HEK293T (cell line): ENCODE data around the gene CD300A.

Experiments used
- CTCF ChIA-PET: fragments of 350-600 bp; formaldehyde crosslinking; extraction: SDS; loops from one replicate; lab custom pipeline; 2021; ENCODE audit warnings: antibody characterized with exemption, inconsistent platforms; lab: Yijun Ruan, JAX
- POLR2A ChIA-PET: fragments of 350-600 bp; formaldehyde crosslinking; extraction: SDS; loops from one replicate; lab custom pipeline; 2020; ENCODE audit warnings: antibody characterized with exemption, inconsistent platforms; lab: Yijun Ruan, JAX
- DNase-seq: peaks from one replicate; pipeline ENCODE4 v3.0.0; 2012; ENCODE audit warnings: mixed read lengths; ENCODE audit errors: extremely low spot score
- ARNT ChIP-seq: fragments of 450-650 bp; IDR thresholded peaks from 2 replicates; pipeline ENCODE4 v1.6.1; 2017; ENCODE audit warnings: mild to moderate bottlenecking
- BHLHE40 ChIP-seq: fragments of 450-650 bp; IDR thresholded peaks from 2 replicates; pipeline ENCODE4 v1.6.1; 2016; ENCODE audit warnings: mild to moderate bottlenecking, moderate library complexity, borderline replicate concordance
- CTBP1 ChIP-seq: fragments of 450-650 bp; IDR thresholded peaks from 2 replicates; pipeline ENCODE4 v1.6.1; 2016; ENCODE audit warnings: borderline replicate concordance
- ELF4 ChIP-seq: fragments of 450-650 bp; IDR thresholded peaks from 2 replicates; pipeline ENCODE4 v1.6.1; 2017; ENCODE audit warnings: antibody characterized with exemption
- FOXA1 ChIP-seq: fragments of 450-650 bp; IDR thresholded peaks from 2 replicates; pipeline ENCODE4 v1.6.1; 2016; ENCODE audit warnings: mild to moderate bottlenecking
- FOXK2 ChIP-seq: fragments of 450-650 bp; IDR thresholded peaks from 2 replicates; pipeline ENCODE4 v1.6.1; 2016; ENCODE audit warnings: mild to moderate bottlenecking
- FOXM1 ChIP-seq: fragments of 450-650 bp; IDR thresholded peaks from 2 replicates; pipeline ENCODE4 v1.6.1; 2017; ENCODE audit warnings: mild to moderate bottlenecking, borderline replicate concordance
- HDGF ChIP-seq: fragments of 450-650 bp; IDR thresholded peaks from 2 replicates; pipeline ENCODE4 v1.6.1; 2017; ENCODE audit warnings: antibody characterized with exemption, borderline replicate concordance
- L3MBTL2 ChIP-seq: fragments of 450-650 bp; conservative IDR thresholded peaks from 2 replicates; pipeline ENCODE4 v1.6.1; 2016; ENCODE audit warnings: mild to moderate bottlenecking
- LEF1 ChIP-seq: fragments of 450-650 bp; IDR thresholded peaks from 2 replicates; pipeline ENCODE4 v1.6.1; 2017; ENCODE audit warnings: mild to moderate bottlenecking, borderline replicate concordance
- NFRKB ChIP-seq: fragments of 450-650 bp; IDR thresholded peaks from 2 replicates; pipeline ENCODE4 v1.6.1; 2016; ENCODE audit warnings: mild to moderate bottlenecking, moderate library complexity
- PKNOX1 ChIP-seq: fragments of 450-650 bp; IDR thresholded peaks from 2 replicates; pipeline ENCODE4 v1.6.1; 2016
- SP1 ChIP-seq: fragments of 450-650 bp; IDR thresholded peaks from 2 replicates; pipeline ENCODE4 v1.6.1; 2017
- SUZ12 ChIP-seq: fragments of 450-650 bp; IDR thresholded peaks from 2 replicates; pipeline ENCODE4 v1.6.1; 2016; ENCODE audit warnings: mild to moderate bottlenecking
- TARDBP ChIP-seq: fragments of 450-650 bp; IDR thresholded peaks from 2 replicates; pipeline ENCODE4 v1.6.1; 2016
- ZNF384 ChIP-seq: fragments of 450-650 bp; IDR thresholded peaks from 2 replicates; pipeline ENCODE4 v1.6.1; 2016

Gene CD300A

DNA sequence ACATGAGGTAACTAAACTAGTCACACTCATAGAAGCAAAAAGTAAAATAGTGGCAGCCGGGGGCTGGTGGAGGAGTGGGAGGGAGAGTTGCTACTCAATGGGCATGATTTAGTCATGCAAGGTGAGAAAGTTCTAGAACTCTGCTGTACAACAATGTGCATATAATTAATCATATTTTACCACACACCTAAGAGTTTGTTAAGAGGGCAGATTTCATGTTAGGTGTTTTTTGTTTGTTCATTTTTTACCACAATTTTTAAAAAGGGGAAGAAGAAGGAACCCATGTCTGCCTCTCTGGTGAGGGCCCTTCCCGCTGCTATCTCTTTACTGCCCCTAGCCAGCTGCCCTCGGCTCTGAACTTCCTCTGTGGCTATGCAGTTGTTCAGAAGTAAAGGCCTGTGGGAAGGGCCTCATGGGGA lies 53.6 kb downstream of the CD300A start:
- TF ChIP-seq BHLHE40 (no peak), ELF4 (no peak), LEF1 (no peak), ARNT (no peak), SP1 (no peak), CTBP1 (no peak), FOXK2 (no peak), ZNF384 (no peak), L3MBTL2 (no peak), SUZ12 (no peak), FOXM1 (no peak), TARDBP (no peak), FOXA1 (no peak)
- POLR2A ChIA-PET, result no interaction called here
- no peak for DNase-seq
- CTCF ChIA-PET, result no interaction called here

GRCh38 chr17:74520790-74521480 lies 54.5 kb downstream of the CD300A start:
- ChIA-PET POLR2A (no interaction called here), CTCF (no interaction called here)

DNA sequence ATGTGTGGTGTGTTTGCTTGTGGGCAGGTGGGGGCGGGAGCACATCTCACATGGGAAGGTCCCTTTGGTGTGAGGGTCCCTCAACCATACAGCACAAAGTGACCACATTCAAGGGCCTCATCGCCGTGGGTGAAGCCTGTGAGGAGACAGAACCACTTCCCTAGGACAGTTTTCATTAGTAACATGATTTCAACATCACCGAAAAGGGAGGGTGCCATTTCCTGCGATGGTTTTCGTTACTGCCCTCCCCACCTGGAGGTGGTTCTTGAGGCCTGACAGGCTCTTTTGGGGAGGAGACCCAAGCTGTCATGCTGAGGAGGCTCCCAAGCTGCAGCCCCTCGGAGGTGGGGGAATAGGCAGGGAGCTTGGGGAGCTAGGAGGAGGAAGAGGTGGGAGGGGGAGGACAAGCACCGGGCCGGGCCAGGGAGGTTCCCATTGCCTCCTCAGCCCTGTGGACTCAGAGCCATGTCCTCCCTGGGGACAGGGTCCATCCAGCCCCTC lies 55.3 kb downstream of the CD300A start:
- DNase-seq, result peak; percentile 4
- ChIA-PET POLR2A (no interaction called here), CTCF (no interaction called here)
- no peak for TF ChIP-seq SP1
- no peak for TF ChIP-seq TARDBP
- TF ChIP-seq LEF1, result no peak
- TF ChIP-seq HDGF, result no peak
- TF ChIP-seq FOXK2, result no peak
- TF ChIP-seq SUZ12, result no peak
- TF ChIP-seq FOXM1, result no peak
- no peak for TF ChIP-seq PKNOX1
- TF ChIP-seq ZNF384, result no peak
- no peak for TF ChIP-seq CTBP1
- TF ChIP-seq NFRKB, result no peak
- no peak for TF ChIP-seq ELF4
- no peak for TF ChIP-seq FOXA1
- TF ChIP-seq L3MBTL2, result no peak
- no peak for TF ChIP-seq ARNT
- no peak for TF ChIP-seq BHLHE40

More at GRCh38 chr17:74520790-74521480, 54.5 kb downstream of the CD300A start:
- DNase-seq, result peak; percentile 4
- TF ChIP-seq ELF4, result no peak
- no peak for TF ChIP-seq FOXA1
- no peak for TF ChIP-seq SUZ12
- no peak for TF ChIP-seq BHLHE40
- TF ChIP-seq PKNOX1, result no peak
- TF ChIP-seq FOXK2, result no peak
- TF ChIP-seq HDGF, result no peak
- no peak for TF ChIP-seq ARNT
- TF ChIP-seq NFRKB, result no peak
- no peak for TF ChIP-seq SP1
- no peak for TF ChIP-seq LEF1

- CTCF ChIA-PET, result no interaction called here
- POLR2A ChIA-PET, result no interaction called here
- DNase-seq, result peak; percentile 4
- TF ChIP-seq FOXA1, result no peak
- no peak for TF ChIP-seq SP1
- no peak for TF ChIP-seq ARNT
- TF ChIP-seq ELF4, result no peak
Observed at GRCh38 chr17:74522381-74523105, 56.1 kb downstream of the CD300A start.

- POLR2A ChIA-PET, result no interaction called here
- no peak for TF ChIP-seq LEF1
- no peak for TF ChIP-seq CTBP1
- TF ChIP-seq FOXA1, result no peak
- TF ChIP-seq TARDBP, result no peak
- TF ChIP-seq L3MBTL2, result no peak
- no peak for TF ChIP-seq NFRKB
- TF ChIP-seq SUZ12, result no peak
- TF ChIP-seq FOXK2, result no peak
- no peak for TF ChIP-seq SP1
- CTCF ChIA-PET, result no interaction called here
- DNase-seq, result no peak
Observed at GRCh38 chr17:74523308-74523707, 56.9 kb downstream of the CD300A start.

DNA sequence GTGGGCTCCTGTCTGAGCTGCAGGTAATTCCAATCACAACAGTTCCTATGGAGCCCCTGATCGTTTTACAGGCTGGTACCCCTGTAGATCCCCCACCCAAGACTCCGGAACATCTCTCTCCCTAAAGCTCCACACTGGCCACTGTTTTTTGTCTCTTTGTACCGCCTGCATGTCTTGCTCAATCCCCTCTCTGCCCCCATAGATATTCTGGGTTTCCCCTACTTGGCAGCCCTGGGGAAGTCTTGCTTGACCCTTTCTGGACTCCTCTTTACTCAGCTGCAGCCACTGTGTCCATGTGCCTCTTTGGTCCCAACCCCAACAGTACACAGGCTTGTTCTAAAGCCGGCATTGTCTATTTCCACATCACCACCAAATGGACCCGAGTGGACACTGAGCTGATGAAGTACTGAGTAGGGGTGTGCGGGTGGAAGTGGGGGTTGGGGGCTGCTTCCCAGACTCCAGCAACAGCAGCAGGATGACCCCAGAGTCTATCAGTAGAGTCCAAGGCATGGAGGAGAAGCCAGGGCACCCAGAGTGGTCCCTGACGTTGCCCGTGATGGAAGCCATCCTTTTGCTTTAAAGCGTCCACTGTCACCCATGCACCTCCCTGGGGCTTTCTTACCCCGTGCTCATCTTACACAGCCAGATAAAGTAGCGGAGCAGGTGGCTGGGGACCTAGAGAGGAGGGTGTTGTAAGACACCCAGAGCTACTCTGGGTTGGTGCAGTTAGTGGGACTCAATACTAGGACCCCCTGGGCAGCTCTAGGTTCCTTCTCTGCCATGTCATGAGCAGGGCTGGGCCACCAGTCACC lies 58.4 kb downstream of the CD300A start:
- POLR2A ChIA-PET, result no interaction called here
- CTCF ChIA-PET, result no interaction called here
- DNase-seq, result peak; percentile 2
- no peak for TF ChIP-seq PKNOX1
- TF ChIP-seq L3MBTL2, result no peak
